Measurements from ENCODE around the gene DNPH1.

DNPH1 gene

GRCh38 chr6:43180058-43180457 lies 49.2 kb downstream of the DNPH1 start:
- no peak for DNase-seq

GRCh38 chr6:43178951-43179830 lies 50.1 kb downstream of the DNPH1 start:
- DNase-seq = no peak

- DNase-seq = no peak
Measured at GRCh38 chr6:43178150-43178549, 51.1 kb downstream of the DNPH1 start.

- no peak for DNase-seq
Measured at GRCh38 chr6:43176423-43176786, 52.9 kb downstream of the DNPH1 start.

- no peak for DNase-seq
Measured at GRCh38 chr6:43175676-43176422, 53.4 kb downstream of the DNPH1 start.
